Jurkat, Clone E6-1 (cell line): ENCODE data around the gene POU2AF3.

Experiments
- DNase-seq: peaks from one replicate; pipeline ENCODE4 v3.0.0-alpha.2; 2011; ENCODE audit warnings: low read depth, low spot score
- H3K4me3 ChIP-seq: 2 replicates; pipeline ENCODE4 v1.5.1; 2011; ENCODE audit warnings: mild to moderate bottlenecking, low read length, control low read depth, moderate library complexity

The POU2AF3 gene

DNA sequence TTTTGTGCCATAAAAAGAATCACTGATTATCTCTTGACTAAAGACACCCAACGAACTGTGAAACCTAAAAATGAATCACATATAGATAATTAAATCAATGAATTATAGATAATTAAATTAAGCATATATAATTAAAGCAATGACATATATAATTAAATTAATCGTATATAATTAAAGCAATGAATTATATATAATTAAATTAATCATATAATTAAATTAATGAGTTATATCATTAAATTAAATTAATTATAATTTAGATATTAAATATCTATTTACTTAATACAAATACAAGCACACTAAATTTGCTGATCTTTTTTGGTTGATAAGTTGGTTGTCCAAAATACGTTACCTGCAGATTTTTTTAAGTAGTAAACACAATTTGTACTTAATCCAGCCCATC is 49.8 kb downstream of the POU2AF3 start:
- DNase-seq, result no peak
- no peak overlapping the region for H3K4me3 ChIP-seq

GRCh38 chr11:111349191-111349695 is 50.9 kb downstream of the POU2AF3 start:
- H3K4me3 ChIP-seq, result no peak overlapping the region
- no peak for DNase-seq

- DNase-seq, result no peak
- no peak overlapping the region for H3K4me3 ChIP-seq
These were observed 52.5 kb downstream of the POU2AF3 start for GRCh38 chr11:111350811-111351210.

DNA sequence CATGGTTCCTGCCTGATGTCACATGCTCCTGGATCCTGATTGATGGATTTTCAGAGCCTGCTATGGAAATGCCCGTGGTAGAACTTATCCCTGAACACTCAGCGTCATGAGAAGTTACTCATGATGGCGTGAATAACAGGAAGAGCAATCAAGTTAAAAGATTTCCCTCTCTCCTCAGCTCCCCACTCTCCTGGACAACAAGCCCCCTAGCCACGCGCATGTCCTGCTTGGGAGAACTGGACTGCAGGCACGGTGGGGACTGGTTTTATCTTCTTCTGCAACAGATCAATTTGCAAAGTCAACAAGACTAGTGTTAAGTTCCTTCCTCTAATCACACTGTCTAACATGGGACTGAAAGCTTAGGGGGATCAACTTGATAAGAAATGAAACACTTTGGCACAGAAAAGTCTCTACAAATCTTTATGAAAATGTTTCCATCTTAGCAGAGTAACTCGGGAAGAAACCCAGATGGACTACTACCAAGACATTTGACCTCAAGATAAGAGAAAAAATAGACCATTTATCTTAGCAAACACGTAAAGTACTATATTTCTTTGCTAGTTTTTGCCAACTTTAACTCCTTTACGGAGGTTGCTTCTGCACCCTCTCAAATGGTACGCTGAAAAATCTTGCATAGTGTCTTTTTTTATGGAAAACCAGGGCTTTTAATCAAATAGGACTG is 53.2 kb downstream of the POU2AF3 start:
- DNase-seq, result no peak

GRCh38 chr11:111352231-111352746 is 53.9 kb downstream of the POU2AF3 start:
- no peak overlapping the region for H3K4me3 ChIP-seq
- no peak for DNase-seq

More for the DNA sequence above, 53.2 kb downstream of the POU2AF3 start:
- no peak overlapping the region for H3K4me3 ChIP-seq

GRCh38 chr11:111352935-111353710 is 54.8 kb downstream of the POU2AF3 start:
- H3K4me3 ChIP-seq, result no peak overlapping the region
- DNase-seq, result no peak

- DNase-seq, result no peak
- no peak overlapping the region for H3K4me3 ChIP-seq
These were observed 55.6 kb downstream of the POU2AF3 start for GRCh38 chr11:111353776-111354600.

DNA sequence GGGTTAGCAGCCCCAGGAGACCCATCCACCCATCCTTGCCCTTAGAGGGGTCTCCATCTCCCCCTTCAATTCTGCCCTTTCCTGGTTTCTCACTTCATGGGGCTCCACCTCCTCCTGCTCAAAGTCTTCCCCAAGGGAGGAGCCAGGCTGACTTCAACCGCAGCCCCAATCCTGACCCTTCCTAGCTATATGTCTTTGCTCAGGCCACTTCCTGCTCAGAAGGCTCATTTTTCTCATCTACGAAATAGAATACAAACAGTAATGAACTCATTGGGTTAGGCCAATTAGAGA is 56.2 kb downstream of the POU2AF3 start:
- no peak for DNase-seq
- H3K4me3 ChIP-seq, result no peak overlapping the region

DNA sequence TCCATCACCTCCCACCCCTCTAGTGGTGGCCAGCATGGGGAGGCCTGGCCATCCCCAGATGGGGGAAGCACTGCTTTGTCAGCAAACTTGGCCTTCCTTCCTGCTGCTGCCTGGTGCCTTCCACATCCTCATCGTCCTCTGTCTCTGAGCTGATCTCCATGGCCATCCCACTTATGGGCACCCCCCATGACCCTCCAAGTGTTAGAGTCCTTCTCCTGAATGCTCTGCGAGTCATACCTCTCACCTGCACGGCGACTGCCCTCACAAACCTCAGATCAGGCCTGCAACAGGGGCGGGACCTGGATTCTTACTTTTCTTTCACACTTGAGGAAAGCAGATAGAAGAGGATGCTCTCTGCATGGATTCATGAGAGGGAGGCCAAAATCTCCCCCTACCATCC is 56.8 kb downstream of the POU2AF3 start:
- no peak overlapping the region for H3K4me3 ChIP-seq
- no peak for DNase-seq

DNA sequence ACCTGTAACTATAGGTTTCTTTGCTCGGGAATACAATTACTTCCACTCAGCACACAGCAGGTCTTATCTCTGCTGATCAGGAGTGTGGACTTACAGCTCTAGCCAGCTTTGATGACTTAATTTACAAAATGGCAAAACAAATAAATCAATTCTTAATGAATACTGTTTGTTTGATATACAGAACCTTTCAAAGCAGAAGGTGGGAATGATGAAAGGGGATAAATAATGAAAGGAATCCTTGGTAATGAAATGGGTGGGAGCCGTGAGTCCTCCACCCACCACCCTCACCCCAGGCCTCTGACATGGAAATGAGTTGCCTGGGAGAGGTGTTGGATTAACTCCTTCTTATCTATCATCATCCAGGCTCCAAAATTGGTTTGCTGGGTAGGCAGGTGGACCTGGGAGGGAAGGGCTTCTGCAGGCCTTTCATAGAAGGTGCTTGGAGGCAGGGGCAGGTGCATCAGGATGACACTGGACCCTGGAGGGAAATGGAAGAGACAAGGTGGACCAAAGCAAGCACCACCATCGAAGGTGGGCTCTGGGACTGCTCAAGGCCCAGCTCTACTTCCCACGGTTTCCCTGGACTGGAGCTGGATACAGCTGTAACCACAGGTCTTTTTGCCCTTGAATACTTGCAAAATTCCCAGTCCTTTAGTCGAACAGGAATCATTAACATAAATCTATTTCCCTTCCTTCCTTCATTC is 57.8 kb downstream of the POU2AF3 start:
- no peak for DNase-seq
- H3K4me3 ChIP-seq, result no peak overlapping the region

GRCh38 chr11:111356660-111357048 is 58.3 kb downstream of the POU2AF3 start:
- no peak overlapping the region for H3K4me3 ChIP-seq
- no peak for DNase-seq

GRCh38 chr11:111357150-111358037 is 59.0 kb downstream of the POU2AF3 start:
- no peak for DNase-seq
- H3K4me3 ChIP-seq, result no peak overlapping the region
